Heart right ventricle (tissue), 16 donors: ENCODE data around the gene TRPM3. TPM values are rescaled to one million over a fixed set of nuclear protein-coding genes. Genes with fewer than 3 reads are reported as not detected.

Experiments used
- ATAC-seq, 8 donors: fragments of 200-7000 bp; cut with Tn5 transposase; one replicate each; pipeline ENCODE4 v1.9.1; 2020; ENCODE audit warnings: mild to moderate bottlenecking in 8 of 8, moderate library complexity in 8 of 8, moderate number of reproducible peaks in 1 of 8
- DNase-seq, 2 donors: peaks; one replicate each; pipeline ENCODE4 v3.0.0-alpha.2; 2020
- H3K27ac ChIP-seq, 10 donors: fragments of 200-600 bp; sonication (generic) in 2 of 10; one replicate each; pipeline versions ENCODE4 v1.5.0 to v1.8.0; 2020 to 2022; ENCODE audit warnings: mild to moderate bottlenecking in 3 of 10
- H3K27me3 ChIP-seq, 7 donors: fragments of 200-600 bp; one replicate each; pipeline ENCODE4 v1.8.0; 2021 to 2022; ENCODE audit warnings: mild to moderate bottlenecking in 2 of 7
- H3K36me3 ChIP-seq, 9 donors: fragments of 200-600 bp; sonication (generic) in 1 of 9; one replicate each; pipeline versions ENCODE4 v1.5.0 to v1.8.0; 2020 to 2022; ENCODE audit warnings: mild to moderate bottlenecking in 2 of 9
- H3K4me1 ChIP-seq, 9 donors: fragments of 200-600 bp; sonication (generic) in 1 of 9; one replicate each; pipeline versions ENCODE4 v1.5.0 to v1.8.0; 2020 to 2022; ENCODE audit warnings: mild to moderate bottlenecking in 4 of 9
- H3K4me3 ChIP-seq, 10 donors: fragments of 200-600 bp; sonication (generic) in 2 of 10; one replicate each; pipeline versions ENCODE4 v1.5.0 to v1.8.0; 2020 to 2022; ENCODE audit warnings: mild to moderate bottlenecking in 7 of 10, moderate library complexity in 2 of 10
- H3K9me3 ChIP-seq, 11 donors: fragments of 200-600 bp in 10 of 11; sonication (generic) in 2 of 11; one replicate each; pipeline versions ENCODE4 v1.5.0 to v1.8.0; 2013 to 2022; ENCODE audit warnings: mild to moderate bottlenecking in 2 of 11, control low read depth in 1 of 11, moderate library complexity in 1 of 11
- CTCF ChIP-seq, 9 donors: fragments of 200-600 bp; sonication (generic) in 2 of 9; IDR thresholded peaks; one replicate each; pipeline versions ENCODE4 v1.5.0 to v1.8.0; 2021 to 2022; ENCODE audit warnings: antibody characterized with exemption in 9 of 9, mild to moderate bottlenecking in 5 of 9, moderate library complexity in 1 of 9
- WGBS, 2 donors: extraction: QIAGEN DNeasy Blood & Tissue Kit; methylation state at CpG; one replicate each; pipeline ENCODE4 v1.1.7; 2013; ENCODE audit warnings: inconsistent platforms in 1 of 2; 5-methylcytosine and 5-hydroxymethylcytosine counted together
- intact Hi-C, 10 donors: fragments of 100-400 bp; cut with DNase I; formaldehyde crosslinking; loops; one replicate each; pipeline versions ENCODE4 v1.11.1 to v1.14.2; 2022
- polyA plus RNA-seq, 2 donors: library from polyadenylated mRNA; stranded (reverse); fragments of 200-250 nt; gene quantifications; one replicate each; pipeline ENCODE4 v1.2.3, GENCODE V29; 2013
- total RNA-seq, 10 donors: library from RNA; stranded (reverse); fragmentation: NEBNext Ultra II Directional in 3 of 10; extraction: Animal tissue kit (Norgen Biotek cat#: 25700) in 3 of 10; gene quantifications; one replicate each; pipeline versions ENCODE4 v1.2.1 to v1.2.4, GENCODE V29; 2021 to 2023
- donor health status: Arrhythmogenic right ventricular cardiomyopathy.
- donor health status: ischemic (EF 13 %, LVEDD 7.1; RV severe dilation, severe dysfunction).
- donor health status: healthy with polysubstance abuse.
- donor health status: DM: no; HTN: yes; CAD: no.
- donor health status: DM: no; HTN: no; CAD: no.
- donor health status: ischemic (EF 25% LVEDD 6.9; RV normal size, moderate dysfunction).
- donor health status: ischemic (EF 25% LVEDD 5.7; RV mildly dilated, moderate dysfunction).
- donor health status: healthy.
- donor health status: DM: yes; HTN: yes; CAD: no.
- donor health status: Ischemic cardiomyopathy.
- donor health status: ischemic (EF 35%, LVEDD 5.7; RV mildly dilated, moderate dysfunction).
- donor health status: nonischemic (EF 11% LVEDD 7.7; RV severe dilation, severe dysfunction).
- donor health status: DM: yes; HTN: yes; CAD: no.
- donor health status: PGD.
- donor health status: ischemic (EF 29% LVEDD 5.4; RV normal size, mild dysfunction).
- donor health status: nonischemic (EF 23%, LVEDD 6.1; RV moderate dilation, normal function).

The TRPM3 gene
- total and polyA plus RNA-seq, 12 donors: 0.05 to 1.3 (median 0.16) TPM; not detected in 1

GRCh38 chr9:70868041-70868440, 253.4 kb downstream of the TRPM3 start:
- Histone ChIP-seq H3K36me3 (no peaks in the 10 kb centered on the region), H3K27me3 (peaks cover 0 to 4% (median 0%) of the 10 kb centered on the region in 7 donors), H3K4me3 (peak overlapping the region in 3 of 10 donors; percentile 51 to 55 (median 53)), H3K9me3 (peaks cover 0 to 2% (median 0%) of the 10 kb centered on the region in 11 donors), H3K4me1 (peaks cover 0 to 6% (median 0%) of the 10 kb centered on the region in 9 donors), H3K27ac (no peak overlapping the region)
- ATAC-seq (no peak), DNase-seq (no peak)
- no peak for TF ChIP-seq CTCF (IDR thresholded peaks at IDR 0.05)
- intact Hi-C loops: no loop called here
- WGBS, 2 donors: 65 to 85% methylated on average over 1 of the region's 1 CpG

- H3K27ac ChIP-seq: no peak overlapping the region
- DNase-seq (no peak), ATAC-seq (no peak)
- peaks cover 0 to 6% (median 0%) of the 10 kb centered on the region in 9 donors for H3K4me1 ChIP-seq
- H3K9me3 ChIP-seq: peaks cover 0 to 2% (median 0%) of the 10 kb centered on the region in 11 donors
- peaks cover 0 to 4% (median 0%) of the 10 kb centered on the region in 7 donors for H3K27me3 ChIP-seq
- no peak overlapping the region for H3K4me3 ChIP-seq
- intact Hi-C loops: no loop called here
- 83 to 88% methylated on average over 2 of the region's 2 CpGs for WGBS, 2 donors
- H3K36me3 ChIP-seq: no peaks in the 10 kb centered on the region
- no peak for TF ChIP-seq CTCF (IDR thresholded peaks at IDR 0.05)
Measured at GRCh38 chr9:70865471-70865870, 255.9 kb downstream of the TRPM3 start.

GRCh38 chr9:70861797-70862196, 259.6 kb downstream of the TRPM3 start:
- TF ChIP-seq CTCF (IDR thresholded peaks at IDR 0.05): no peak
- WGBS, 2 donors: 67 to 79% methylated on average over 4 of the region's 4 CpGs
- no peak for DNase-seq
- Histone ChIP-seq H3K36me3 (no peaks in the 10 kb centered on the region), H3K4me3 (no peak overlapping the region), H3K27me3 (peaks cover 0 to 4% (median 0%) of the 10 kb centered on the region in 7 donors), H3K27ac (no peak overlapping the region), H3K4me1 (no peaks in the 10 kb centered on the region), H3K9me3 (no peaks in the 10 kb centered on the region)
- ATAC-seq: no peak
- intact Hi-C loops: no loop called here

- TF ChIP-seq CTCF (IDR thresholded peaks at IDR 0.05): no peak
- no peak for DNase-seq
- Histone ChIP-seq H3K4me1 (no peaks in the 10 kb centered on the region), H3K9me3 (no peaks in the 10 kb centered on the region), H3K27me3 (peaks cover 0 to 2% (median 0%) of the 10 kb centered on the region in 7 donors), H3K36me3 (no peaks in the 10 kb centered on the region), H3K27ac (no peak overlapping the region), H3K4me3 (no peak overlapping the region)
- intact Hi-C loops: no loop called here
- no peak for ATAC-seq
- 71 to 74% methylated on average over 3 of the region's 3 CpGs for WGBS, 2 donors
Measured at GRCh38 chr9:70861376-70861775, 260.0 kb downstream of the TRPM3 start.
